HG02870 (cell line): ENCODE measurements around the gene ACCS.

Experiments used
- ATAC-seq: cut with Tn5 transposase; IDR thresholded peaks from one replicate; pipeline ENCODE4 v1.9.1; 2021; ENCODE audit warnings: mild to moderate bottlenecking, moderate library complexity; ENCODE audit not compliant: unreplicated experiment

The ACCS gene

DNA sequence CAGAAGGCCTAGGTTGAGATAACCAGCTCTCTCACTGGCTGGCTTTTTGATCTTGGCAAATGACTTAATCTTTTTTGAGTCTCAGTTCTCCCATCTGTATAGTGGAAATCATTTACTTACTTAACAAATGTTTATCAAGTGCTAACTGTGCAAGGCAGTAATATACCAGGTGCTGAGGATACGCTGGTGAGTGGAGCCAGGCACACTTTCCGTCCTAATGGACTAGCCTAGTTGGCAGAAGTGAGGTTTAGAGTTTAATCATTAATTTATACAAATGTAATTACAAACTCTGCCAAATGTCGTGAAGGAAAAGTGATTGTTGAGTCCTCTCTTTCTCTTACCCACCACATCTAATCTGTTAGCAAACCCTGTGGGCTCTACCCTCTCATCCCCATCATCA is 62.7 kb downstream of the ACCS start:
- ATAC-seq: no peak

DNA sequence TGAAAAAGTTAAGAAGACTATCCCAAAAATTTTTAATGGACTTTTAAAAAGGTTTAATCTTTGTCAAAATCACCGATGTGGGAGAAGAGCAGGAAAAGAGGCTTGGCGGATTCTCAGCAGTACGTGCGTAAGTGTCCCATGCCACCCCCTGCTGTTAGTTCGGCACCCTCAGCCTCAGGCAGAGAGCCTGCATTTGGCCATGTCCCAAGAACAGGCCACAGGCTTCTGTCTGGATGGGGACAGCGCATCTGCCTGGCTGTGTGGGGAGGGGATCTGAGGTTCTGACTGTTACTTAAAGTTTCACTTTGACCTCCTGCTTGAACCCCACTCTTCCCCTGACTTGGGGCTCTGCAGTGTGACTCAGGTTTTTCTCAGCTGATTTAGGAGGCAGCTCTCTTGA is 64.7 kb downstream of the ACCS start:
- ATAC-seq: no peak

DNA sequence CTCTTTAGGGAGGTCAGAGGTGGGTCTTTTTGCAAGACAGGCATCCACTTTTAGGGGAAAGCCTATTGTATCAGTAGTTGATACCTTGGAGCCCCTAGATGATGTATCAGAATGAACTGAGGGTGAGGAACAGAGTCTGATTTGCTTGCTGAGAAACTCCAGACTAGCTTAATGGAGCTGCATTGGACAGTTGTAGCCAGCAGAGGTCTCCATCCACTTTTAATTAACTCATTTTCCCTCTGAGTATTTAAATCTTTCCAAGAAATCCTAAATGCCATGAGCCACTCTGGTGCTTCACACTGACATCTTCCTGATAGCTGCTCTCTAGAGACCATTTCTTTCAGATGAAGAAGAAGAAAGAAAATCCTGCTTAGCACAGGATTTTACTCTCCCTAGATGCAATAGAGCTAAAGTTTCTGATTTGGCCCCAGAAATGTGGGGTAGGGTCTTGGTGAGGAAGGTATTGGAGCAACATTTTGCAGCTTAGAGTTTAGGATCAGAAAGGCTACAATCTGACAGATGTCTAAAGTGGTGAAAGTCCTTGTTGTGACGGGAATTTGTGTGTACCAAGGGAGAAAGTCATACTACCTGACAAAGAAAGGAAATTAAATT is 67.4 kb downstream of the ACCS start:
- no peak for ATAC-seq
